GM10847 (cell line): ENCODE results near the gene TAAR1.

Experiments used
- POLR2A ChIP-seq: IDR thresholded peaks from 2 replicates; pipeline ENCODE4 v1.6.1; 2011; ENCODE audit not compliant: insufficient read length; ENCODE audit errors: extremely low read depth

TAAR1 gene

GRCh38 chr6:132659082-132659481, at the start of gene TAAR1:
Gene TAAR1 (minus strand): TSS chr6:132659182. CDS start chr6:132646003, 13,179 bp downstream.
- no peak for TF ChIP-seq POLR2A

GRCh38 chr6:132708771-132709170, 49.8 kb upstream of the TAAR1 start:
- TF ChIP-seq POLR2A = no peak

GRCh38 chr6:132708002-132708401, 49.0 kb upstream of the TAAR1 start:
- no peak for TF ChIP-seq POLR2A

DNA sequence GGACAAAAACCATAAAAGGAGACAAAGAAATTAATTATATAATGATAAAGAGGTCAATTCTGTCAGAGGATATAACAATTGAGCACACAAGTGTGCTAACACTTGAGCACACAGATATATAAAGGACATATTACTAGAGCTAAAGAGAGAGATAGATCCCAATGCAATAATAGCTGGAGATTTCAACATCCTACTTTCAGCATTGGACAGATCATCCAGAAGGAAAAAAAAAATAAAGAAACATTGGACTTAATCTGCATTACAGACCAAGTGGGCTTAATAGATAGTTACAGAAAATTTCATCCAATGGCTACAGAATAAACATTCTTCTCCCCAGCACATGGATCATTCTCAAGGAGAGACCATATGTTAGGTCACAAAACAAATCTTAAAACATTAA, 45.0 kb upstream of the TAAR1 start:
- TF ChIP-seq POLR2A = no peak

DNA sequence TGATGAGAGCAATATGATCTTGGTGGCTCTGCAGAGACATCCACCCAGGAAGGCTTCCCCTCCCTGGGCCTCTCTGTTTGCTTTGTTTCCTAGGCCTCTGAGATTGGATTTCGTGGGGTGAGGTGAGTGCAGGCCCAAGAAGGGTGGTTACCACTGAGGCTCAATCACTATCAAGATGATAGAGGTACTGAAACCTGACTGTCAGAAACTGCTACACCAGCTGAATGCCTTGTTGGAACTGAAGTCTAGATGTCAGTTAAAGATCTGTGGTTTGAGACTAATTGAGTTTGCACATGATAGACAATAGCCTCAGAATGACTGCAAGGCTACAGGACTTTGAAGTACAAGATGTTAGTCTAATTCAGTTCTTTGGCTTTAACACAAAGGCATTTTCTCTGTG, 39.6 kb upstream of the TAAR1 start:
- no peak for TF ChIP-seq POLR2A

DNA sequence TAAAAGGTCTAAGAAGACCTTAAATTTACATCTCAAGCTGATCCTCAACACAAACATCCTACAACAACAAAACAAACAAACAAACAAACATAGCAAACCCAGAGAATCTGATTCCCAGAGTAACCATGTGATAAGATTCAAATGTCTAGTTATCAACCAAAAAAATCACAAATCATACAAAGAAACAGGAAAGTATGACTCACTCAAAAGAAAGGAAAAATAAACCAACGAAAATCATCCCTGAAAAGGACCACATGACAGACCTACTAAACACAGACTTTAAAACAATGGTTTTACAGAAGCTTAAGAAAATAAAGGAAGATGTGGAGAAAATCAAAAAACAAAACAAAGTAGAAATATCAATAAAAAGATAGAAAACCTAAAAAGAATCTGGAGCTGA, 36.8 kb upstream of the TAAR1 start:
- no peak for TF ChIP-seq POLR2A

- no peak for TF ChIP-seq POLR2A
These were observed 34.5 kb upstream of the TAAR1 start for GRCh38 chr6:132693478-132693877.

GRCh38 chr6:132690678-132691077, 31.7 kb upstream of the TAAR1 start:
- no peak for TF ChIP-seq POLR2A

- no peak for TF ChIP-seq POLR2A
These were observed 28.3 kb upstream of the TAAR1 start for GRCh38 chr6:132687306-132687705.

DNA sequence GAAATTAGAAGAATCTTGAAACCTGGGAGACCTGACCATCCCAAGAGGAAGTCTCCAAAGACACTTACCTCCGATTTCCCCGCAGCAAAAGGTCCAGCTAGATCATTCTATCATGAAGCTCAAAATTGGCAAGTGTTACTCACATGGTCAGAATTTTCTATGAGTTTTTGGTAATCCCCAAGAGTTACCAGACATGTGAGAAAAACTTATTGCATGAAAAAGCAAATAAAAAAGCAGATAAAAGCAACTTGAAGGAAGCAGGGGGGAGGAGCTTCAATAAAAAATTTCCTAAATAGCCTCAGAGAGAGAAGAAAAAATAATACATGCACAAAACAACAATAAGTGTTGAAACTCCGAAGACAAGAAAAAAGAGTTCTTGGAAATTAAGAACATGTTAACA, 27.5 kb upstream of the TAAR1 start:
- no peak for TF ChIP-seq POLR2A

- no peak for TF ChIP-seq POLR2A
These were observed 26.0 kb upstream of the TAAR1 start for GRCh38 chr6:132685009-132685408.

DNA sequence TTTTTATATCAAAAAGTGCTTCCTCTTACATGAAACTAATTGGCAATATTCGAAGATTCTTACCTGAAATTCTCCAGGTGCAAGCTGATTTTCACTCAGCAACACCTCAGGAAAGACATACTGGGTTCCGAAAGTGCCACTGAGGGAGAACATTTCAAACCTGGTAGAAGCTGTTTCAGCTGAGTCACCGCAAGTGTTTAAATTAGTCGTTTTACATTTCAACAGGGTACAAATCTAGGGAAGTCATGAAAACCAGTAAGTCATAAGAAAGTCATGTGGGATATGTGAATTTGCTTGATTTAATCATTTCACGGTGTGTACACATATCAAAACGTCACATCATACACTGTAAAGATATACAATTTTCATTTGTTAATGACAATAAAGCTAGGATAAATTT, 25.3 kb upstream of the TAAR1 start:
- no peak for TF ChIP-seq POLR2A

GRCh38 chr6:132683543-132683942, 24.6 kb upstream of the TAAR1 start:
- no peak for TF ChIP-seq POLR2A

GRCh38 chr6:132675749-132676148, 16.8 kb upstream of the TAAR1 start:
- no peak for TF ChIP-seq POLR2A

GRCh38 chr6:132675002-132675401, 16.0 kb upstream of the TAAR1 start:
- TF ChIP-seq POLR2A = no peak

DNA sequence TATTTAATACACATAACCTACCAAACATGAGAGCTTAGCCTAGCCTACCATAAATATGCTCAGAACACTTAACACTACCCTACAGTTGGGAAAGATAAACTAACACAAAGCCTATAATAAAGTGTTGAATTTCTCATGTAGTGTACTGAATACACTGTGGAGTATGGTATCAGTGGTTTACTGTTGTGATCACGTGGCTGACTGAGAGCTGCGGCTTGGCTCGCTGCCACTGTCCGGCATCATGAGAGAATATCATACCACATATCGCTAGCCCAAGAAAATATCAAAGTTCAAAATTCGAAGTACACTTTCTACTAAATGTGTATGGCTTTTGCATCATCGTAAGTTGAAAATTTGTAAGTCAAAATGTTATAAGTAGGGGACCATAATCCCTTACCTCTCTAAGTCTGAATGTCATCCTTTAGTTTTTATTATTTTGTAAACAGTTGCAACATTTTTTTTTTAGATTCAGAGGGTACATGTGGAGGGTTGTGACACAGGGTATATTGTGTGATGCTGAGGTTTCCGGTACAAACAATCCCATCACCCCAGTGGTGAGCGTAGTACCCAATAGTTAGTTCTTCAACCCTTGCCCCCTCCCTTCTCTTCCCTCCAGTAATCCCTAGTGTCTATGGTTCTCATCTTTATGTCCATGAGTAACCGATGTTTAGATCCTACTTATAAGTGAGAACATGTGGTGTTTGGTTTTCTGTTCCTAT, 14.6 kb upstream of the TAAR1 start:
- no peak for TF ChIP-seq POLR2A

DNA sequence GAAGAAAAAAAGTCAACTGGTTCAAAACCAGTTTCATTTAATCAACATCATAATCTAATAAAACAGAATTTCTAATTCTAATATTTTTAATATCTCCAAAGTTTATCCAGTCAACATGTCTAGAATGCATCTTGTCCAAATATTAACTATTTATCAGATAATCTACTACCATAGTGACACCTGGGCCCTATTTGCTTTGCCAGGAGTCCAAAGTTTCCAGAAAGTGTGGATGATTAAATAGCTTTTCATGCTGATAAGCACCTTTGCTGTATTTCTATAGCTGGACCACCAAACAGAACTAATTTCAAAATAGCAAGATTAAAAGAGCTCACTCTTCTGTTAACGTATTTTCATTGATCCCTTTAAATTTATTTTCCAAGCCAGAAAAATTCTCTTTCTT, 12.3 kb upstream of the TAAR1 start:
- TF ChIP-seq POLR2A = no peak
